GM23338 (cell line): ENCODE results near the gene ZNF526. TPM values are rescaled to one million over a fixed set of nuclear protein-coding genes. Genes with fewer than 3 reads are reported as not detected.

Experiments
- ATAC-seq: fragments of 200-7000 bp; cut with Tn5 transposase; 3 replicates; pipeline ENCODE4 v1.9.1; 2020
- DNase-seq: peaks from one replicate; pipeline ENCODE4 v3.0.0-alpha.2; 2015; ENCODE audit warnings: low spot score
- H2AFZ ChIP-seq: fragments of 200-600 bp; sonication (generic); 2 replicates; pipeline ENCODE4 v1.8.0; 2016; ENCODE audit warnings: antibody characterized with exemption, mild to moderate bottlenecking, moderate library complexity
- H3F3A ChIP-seq: fragments of 200-600 bp; sonication (generic); replicated peaks from 2 replicates; pipeline ENCODE4 v1.8.0; 2017; ENCODE audit warnings: antibody characterized with exemption, mixed run types, low read depth
- H3K27ac ChIP-seq: fragments of 200-600 bp; sonication (generic); 2 replicates; pipeline ENCODE4 v1.6.1; 2016; ENCODE audit warnings: low read depth
- H3K27me3 ChIP-seq: fragments of 200-600 bp; sonication (generic); 2 replicates; pipeline ENCODE4 v1.8.0; 2016; ENCODE audit warnings: mild to moderate bottlenecking, mixed run types, moderate library complexity; ENCODE audit not compliant: insufficient read depth
- H3K36me3 ChIP-seq: fragments of 200-600 bp; sonication (generic); 2 replicates; pipeline ENCODE4 v1.8.0; 2016; ENCODE audit warnings: mild to moderate bottlenecking; ENCODE audit not compliant: insufficient read depth
- H3K4me1 ChIP-seq: fragments of 200-600 bp; sonication (generic); 2 replicates; pipeline ENCODE4 v1.8.0; 2016; ENCODE audit warnings: mild to moderate bottlenecking, moderate library complexity; ENCODE audit not compliant: insufficient read depth
- H3K4me2 ChIP-seq: fragments of 200-600 bp; sonication (generic); 2 replicates; pipeline ENCODE4 v1.7.1; 2017; ENCODE audit warnings: mixed run types
- H3K4me3 ChIP-seq: fragments of 200-600 bp; sonication (generic); 2 replicates; pipeline ENCODE4 v1.6.1; 2016; ENCODE audit warnings: mixed run types
- H3K79me2 ChIP-seq: fragments of 200-600 bp; sonication (generic); replicated peaks from 2 replicates; pipeline ENCODE4 v1.8.0; 2017; ENCODE audit warnings: mild to moderate bottlenecking; ENCODE audit not compliant: insufficient read depth
- H3K9me2 ChIP-seq: fragments of 200-600 bp; sonication (generic); 2 replicates; pipeline ENCODE4 v1.8.0; 2017; ENCODE audit not compliant: insufficient read depth
- H4K20me1 ChIP-seq: fragments of 200-600 bp; sonication (generic); replicated peaks from 2 replicates; pipeline ENCODE4 v1.8.0; 2017; ENCODE audit warnings: mild to moderate bottlenecking; ENCODE audit not compliant: insufficient read depth
- H3K27ac Mint-ChIP-seq: 2 replicates; pipeline ENCODE4 v1.8.0; 2020; ENCODE audit warnings: inconsistent platforms, mild to moderate bottlenecking, moderate library complexity, mixed read lengths
- H3K27me3 Mint-ChIP-seq: 3 replicates; pipeline ENCODE4 v1.8.0; 2022; ENCODE audit warnings: low read depth, mild to moderate bottlenecking, moderate library complexity, mixed read lengths, inconsistent platforms; ENCODE audit not compliant: insufficient read depth, poor library complexity
- H3K36me3 Mint-ChIP-seq: 3 replicates; pipeline ENCODE4 v1.8.0; 2021; ENCODE audit warnings: low read depth, mild to moderate bottlenecking, inconsistent platforms, moderate library complexity, mixed read lengths
- H3K4me1 Mint-ChIP-seq: 3 replicates; pipeline ENCODE4 v1.8.0; 2020; ENCODE audit warnings: mild to moderate bottlenecking, inconsistent platforms, mixed read lengths
- H3K4me3 Mint-ChIP-seq: 3 replicates; pipeline ENCODE4 v1.8.0; 2021; ENCODE audit warnings: moderate library complexity, mild to moderate bottlenecking, inconsistent platforms, mixed read lengths
- H3K9me3 Mint-ChIP-seq: 3 replicates; pipeline ENCODE4 v1.8.0; 2020; ENCODE audit warnings: moderate library complexity, mild to moderate bottlenecking, inconsistent platforms, mixed read lengths
- EZH2 ChIP-seq: fragments of 200-600 bp; sonication (generic); IDR thresholded peaks from one replicate; pipeline ENCODE4 v1.8.0; 2017; ENCODE audit warnings: antibody characterized with exemption, mild to moderate bottlenecking, low read depth; ENCODE audit not compliant: unreplicated experiment
- EZH2phosphoT487 ChIP-seq: fragments of 200-600 bp; sonication (generic); IDR thresholded peaks from one replicate; pipeline ENCODE4 v1.8.1; 2018; ENCODE audit warnings: antibody characterized with exemption; ENCODE audit not compliant: unreplicated experiment
- JUNB ChIP-seq: IDR thresholded peaks from one replicate; pipeline ENCODE4 v1.6.1; 2016; ENCODE audit warnings: antibody characterized with exemption; ENCODE audit not compliant: unreplicated experiment
- NANOG ChIP-seq: IDR thresholded peaks from 2 replicates; pipeline ENCODE4 v1.6.1; 2016; ENCODE audit warnings: antibody characterized with exemption, borderline replicate concordance
- STAT1 ChIP-seq: IDR thresholded peaks from one replicate; pipeline ENCODE4 v1.6.1; 2016; ENCODE audit warnings: antibody characterized with exemption; ENCODE audit not compliant: unreplicated experiment
- ZNF114 ChIP-seq: fragments of 250-450 bp; sonication (Bioruptor Pico); IDR thresholded peaks from 2 replicates; pipeline ENCODE4 v1.5.0; 2020; ENCODE audit warnings: mild to moderate bottlenecking, moderate library complexity
- ZNF331 ChIP-seq: fragments of 250-450 bp; sonication (Bioruptor Pico); IDR thresholded peaks from 2 replicates; pipeline ENCODE4 v1.5.0; 2020; ENCODE audit warnings: low read depth, mild to moderate bottlenecking, moderate library complexity
- polyA plus RNA-seq: library from polyadenylated mRNA; unstranded; fragments of >200 nt; fragmentation: Nextera tagmentation; extraction: Ambion mirVana; gene quantifications from 2 replicates; pipeline ENCODE4 v1.2.1, GENCODE V29; 2016
- total RNA-seq: library from RNA; depleted of rRNA; stranded (reverse); fragments of >200 nt; shearing (Covaris generic); gene quantifications from 2 replicates; pipeline ENCODE4 v1.2.3, GENCODE V29; 2014
- TF ChIP-seq, protein P1 (sequence below): IDR thresholded peaks from one replicate; pipeline ENCODE4 v1.6.1; 2018; ENCODE audit warnings: antibody characterized with exemption; ENCODE audit not compliant: unreplicated experiment
- TF ChIP-seq, protein P2 (sequence below): IDR thresholded peaks from 2 replicates; pipeline ENCODE4 v1.6.1; 2016; ENCODE audit warnings: antibody characterized with exemption
- TF ChIP-seq, protein P3 (sequence below): fragments of 250-450 bp; sonication (Bioruptor Pico); IDR thresholded peaks from 2 replicates; pipeline ENCODE4 v1.5.0; 2020; ENCODE audit warnings: mild to moderate bottlenecking, moderate library complexity

Gene ZNF526
- total and polyA plus RNA-seq, 2 experiments from 2014 or later = 4.7 to 13.3 TPM

DNA sequence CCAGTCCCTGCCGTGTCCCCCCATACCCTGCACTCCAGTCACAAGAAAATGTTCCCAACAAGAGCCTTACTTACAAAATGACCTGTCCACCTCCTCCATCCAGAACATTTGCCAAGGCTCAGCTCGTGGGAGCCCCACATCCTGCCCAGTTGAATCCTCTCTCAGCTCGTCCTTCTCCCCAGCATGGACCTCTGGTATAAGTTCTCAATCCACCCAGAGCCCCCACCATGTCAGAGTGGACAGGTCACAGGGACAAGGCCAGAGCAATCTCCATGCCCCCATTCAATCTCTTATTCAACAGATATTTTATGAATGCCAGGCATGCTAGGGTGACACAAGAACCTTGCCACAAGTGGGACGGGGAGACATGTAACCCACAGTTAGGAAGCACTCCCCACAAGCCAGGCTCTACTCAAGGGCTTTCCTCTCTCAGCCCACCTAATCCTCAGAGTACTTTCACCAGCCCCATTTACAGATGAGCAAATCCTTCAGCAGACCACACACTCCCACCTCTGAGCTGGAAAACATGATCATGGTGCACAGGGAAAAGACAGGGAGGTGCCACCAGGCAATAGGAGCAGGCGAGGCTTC is 17.7 kb upstream of the ZNF526 start:
- peaks cover 59% of the 10 kb centered on the region for H3K4me1 Mint-ChIP-seq
- peak overlapping the region; percentile 13; the same call in 1 of the 2 replicates for H3K27ac Mint-ChIP-seq
- H3K27me3 Mint-ChIP-seq = peaks cover 6% of the 10 kb centered on the region

GRCh38 chr19:42203700-42204099 is 16.4 kb upstream of the ZNF526 start:
- Histone ChIP-seq H3K4me2 (no peak overlapping the region), H3K9me2 (no peaks in the 10 kb centered on the region), H3K4me3 (no peak overlapping the region), H3K79me2 (peaks cover 33% of the 10 kb centered on the region), H3K27ac (no peak overlapping the region), H2AFZ (no peak overlapping the region), H4K20me1 (peaks cover 34% of the 10 kb centered on the region), H3K27me3 (no peaks in the 10 kb centered on the region), H3F3A (peaks cover 5% of the 10 kb centered on the region; the same call in 1 of the 2 replicates), H3K4me1 (peaks cover 18% of the 10 kb centered on the region), H3K36me3 (peaks cover 15% of the 10 kb centered on the region)
- H3K9me3 Mint-ChIP-seq = no peaks in the 10 kb centered on the region; the same call in 2 of the 3 replicates
- H3K4me1 Mint-ChIP-seq = peaks cover 52% of the 10 kb centered on the region
- ATAC-seq (no peak), DNase-seq (no peak)
- H3K27me3 Mint-ChIP-seq = peaks cover 4% of the 10 kb centered on the region
- no peak overlapping the region for H3K4me3 Mint-ChIP-seq
- H3K27ac Mint-ChIP-seq = peak overlapping the region; percentile 61; the same call in 1 of the 2 replicates
- peaks cover 81% of the 10 kb centered on the region for H3K36me3 Mint-ChIP-seq
- TF ChIP-seq EZH2phosphoT487 (no peak), EZH2 (no peak), ZNF331 (CRISPR knock-in tag) (no peak), STAT1 (no peak), JUNB (no peak), ZNF114 (CRISPR knock-in tag) (no peak), NANOG (no peak)
- TF ChIP-seq, protein P1, sequence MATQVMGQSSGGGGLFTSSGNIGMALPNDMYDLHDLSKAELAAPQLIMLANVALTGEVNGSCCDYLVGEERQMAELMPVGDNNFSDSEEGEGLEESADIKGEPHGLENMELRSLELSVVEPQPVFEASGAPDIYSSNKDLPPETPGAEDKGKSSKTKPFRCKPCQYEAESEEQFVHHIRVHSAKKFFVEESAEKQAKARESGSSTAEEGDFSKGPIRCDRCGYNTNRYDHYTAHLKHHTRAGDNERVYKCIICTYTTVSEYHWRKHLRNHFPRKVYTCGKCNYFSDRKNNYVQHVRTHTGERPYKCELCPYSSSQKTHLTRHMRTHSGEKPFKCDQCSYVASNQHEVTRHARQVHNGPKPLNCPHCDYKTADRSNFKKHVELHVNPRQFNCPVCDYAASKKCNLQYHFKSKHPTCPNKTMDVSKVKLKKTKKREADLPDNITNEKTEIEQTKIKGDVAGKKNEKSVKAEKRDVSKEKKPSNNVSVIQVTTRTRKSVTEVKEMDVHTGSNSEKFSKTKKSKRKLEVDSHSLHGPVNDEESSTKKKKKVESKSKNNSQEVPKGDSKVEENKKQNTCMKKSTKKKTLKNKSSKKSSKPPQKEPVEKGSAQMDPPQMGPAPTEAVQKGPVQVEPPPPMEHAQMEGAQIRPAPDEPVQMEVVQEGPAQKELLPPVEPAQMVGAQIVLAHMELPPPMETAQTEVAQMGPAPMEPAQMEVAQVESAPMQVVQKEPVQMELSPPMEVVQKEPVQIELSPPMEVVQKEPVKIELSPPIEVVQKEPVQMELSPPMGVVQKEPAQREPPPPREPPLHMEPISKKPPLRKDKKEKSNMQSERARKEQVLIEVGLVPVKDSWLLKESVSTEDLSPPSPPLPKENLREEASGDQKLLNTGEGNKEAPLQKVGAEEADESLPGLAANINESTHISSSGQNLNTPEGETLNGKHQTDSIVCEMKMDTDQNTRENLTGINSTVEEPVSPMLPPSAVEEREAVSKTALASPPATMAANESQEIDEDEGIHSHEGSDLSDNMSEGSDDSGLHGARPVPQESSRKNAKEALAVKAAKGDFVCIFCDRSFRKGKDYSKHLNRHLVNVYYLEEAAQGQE = no peak
- TF ChIP-seq, protein P2, sequence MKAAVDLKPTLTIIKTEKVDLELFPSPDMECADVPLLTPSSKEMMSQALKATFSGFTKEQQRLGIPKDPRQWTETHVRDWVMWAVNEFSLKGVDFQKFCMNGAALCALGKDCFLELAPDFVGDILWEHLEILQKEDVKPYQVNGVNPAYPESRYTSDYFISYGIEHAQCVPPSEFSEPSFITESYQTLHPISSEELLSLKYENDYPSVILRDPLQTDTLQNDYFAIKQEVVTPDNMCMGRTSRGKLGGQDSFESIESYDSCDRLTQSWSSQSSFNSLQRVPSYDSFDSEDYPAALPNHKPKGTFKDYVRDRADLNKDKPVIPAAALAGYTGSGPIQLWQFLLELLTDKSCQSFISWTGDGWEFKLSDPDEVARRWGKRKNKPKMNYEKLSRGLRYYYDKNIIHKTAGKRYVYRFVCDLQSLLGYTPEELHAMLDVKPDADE = no peak
- TF ChIP-seq, protein P3, sequence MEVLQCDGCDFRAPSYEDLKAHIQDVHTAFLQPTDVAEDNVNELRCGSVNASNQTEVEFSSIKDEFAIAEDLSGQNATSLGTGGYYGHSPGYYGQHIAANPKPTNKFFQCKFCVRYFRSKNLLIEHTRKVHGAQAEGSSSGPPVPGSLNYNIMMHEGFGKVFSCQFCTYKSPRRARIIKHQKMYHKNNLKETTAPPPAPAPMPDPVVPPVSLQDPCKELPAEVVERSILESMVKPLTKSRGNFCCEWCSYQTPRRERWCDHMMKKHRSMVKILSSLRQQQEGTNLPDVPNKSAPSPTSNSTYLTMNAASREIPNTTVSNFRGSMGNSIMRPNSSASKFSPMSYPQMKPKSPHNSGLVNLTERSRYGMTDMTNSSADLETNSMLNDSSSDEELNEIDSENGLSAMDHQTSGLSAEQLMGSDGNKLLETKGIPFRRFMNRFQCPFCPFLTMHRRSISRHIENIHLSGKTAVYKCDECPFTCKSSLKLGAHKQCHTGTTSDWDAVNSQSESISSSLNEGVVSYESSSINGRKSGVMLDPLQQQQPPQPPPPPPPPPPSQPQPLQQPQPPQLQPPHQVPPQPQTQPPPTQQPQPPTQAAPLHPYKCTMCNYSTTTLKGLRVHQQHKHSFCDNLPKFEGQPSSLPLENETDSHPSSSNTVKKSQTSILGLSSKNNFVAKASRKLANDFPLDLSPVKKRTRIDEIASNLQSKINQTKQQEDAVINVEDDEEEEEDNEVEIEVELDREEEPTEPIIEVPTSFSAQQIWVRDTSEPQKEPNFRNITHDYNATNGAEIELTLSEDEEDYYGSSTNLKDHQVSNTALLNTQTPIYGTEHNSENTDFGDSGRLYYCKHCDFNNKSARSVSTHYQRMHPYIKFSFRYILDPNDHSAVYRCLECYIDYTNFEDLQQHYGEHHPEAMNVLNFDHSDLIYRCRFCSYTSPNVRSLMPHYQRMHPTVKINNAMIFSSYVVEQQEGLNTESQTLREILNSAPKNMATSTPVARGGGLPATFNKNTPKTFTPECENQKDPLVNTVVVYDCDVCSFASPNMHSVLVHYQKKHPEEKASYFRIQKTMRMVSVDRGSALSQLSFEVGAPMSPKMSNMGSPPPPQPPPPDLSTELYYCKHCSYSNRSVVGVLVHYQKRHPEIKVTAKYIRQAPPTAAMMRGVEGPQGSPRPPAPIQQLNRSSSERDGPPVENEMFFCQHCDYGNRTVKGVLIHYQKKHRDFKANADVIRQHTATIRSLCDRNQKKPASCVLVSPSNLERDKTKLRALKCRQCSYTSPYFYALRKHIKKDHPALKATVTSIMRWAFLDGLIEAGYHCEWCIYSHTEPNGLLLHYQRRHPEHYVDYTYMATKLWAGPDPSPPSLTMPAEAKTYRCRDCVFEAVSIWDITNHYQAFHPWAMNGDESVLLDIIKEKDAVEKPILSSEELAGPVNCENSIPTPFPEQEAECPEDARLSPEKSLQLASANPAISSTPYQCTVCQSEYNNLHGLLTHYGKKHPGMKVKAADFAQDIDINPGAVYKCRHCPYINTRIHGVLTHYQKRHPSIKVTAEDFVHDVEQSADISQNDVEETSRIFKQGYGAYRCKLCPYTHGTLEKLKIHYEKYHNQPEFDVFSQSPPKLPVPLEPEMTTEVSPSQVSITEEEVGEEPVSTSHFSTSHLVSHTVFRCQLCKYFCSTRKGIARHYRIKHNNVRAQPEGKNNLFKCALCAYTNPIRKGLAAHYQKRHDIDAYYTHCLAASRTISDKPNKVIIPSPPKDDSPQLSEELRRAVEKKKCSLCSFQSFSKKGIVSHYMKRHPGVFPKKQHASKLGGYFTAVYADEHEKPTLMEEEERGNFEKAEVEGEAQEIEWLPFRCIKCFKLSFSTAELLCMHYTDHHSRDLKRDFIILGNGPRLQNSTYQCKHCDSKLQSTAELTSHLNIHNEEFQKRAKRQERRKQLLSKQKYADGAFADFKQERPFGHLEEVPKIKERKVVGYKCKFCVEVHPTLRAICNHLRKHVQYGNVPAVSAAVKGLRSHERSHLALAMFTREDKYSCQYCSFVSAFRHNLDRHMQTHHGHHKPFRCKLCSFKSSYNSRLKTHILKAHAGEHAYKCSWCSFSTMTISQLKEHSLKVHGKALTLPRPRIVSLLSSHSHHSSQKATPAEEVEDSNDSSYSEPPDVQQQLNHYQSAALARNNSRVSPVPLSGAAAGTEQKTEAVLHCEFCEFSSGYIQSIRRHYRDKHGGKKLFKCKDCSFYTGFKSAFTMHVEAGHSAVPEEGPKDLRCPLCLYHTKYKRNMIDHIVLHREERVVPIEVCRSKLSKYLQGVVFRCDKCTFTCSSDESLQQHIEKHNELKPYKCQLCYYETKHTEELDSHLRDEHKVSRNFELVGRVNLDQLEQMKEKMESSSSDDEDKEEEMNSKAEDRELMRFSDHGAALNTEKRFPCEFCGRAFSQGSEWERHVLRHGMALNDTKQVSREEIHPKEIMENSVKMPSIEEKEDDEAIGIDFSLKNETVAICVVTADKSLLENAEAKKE (CRISPR knock-in tag) = no peak

More for the DNA sequence above, 17.7 kb upstream of the ZNF526 start:
- DNase-seq (no peak), ATAC-seq (no peak)
- H2AFZ ChIP-seq = no peak overlapping the region
- Mint-ChIP-seq H3K9me3 (peaks cover 2% of the 10 kb centered on the region), H3K4me3 (no peak overlapping the region; the same call in 2 of the 3 replicates), H3K36me3 (peaks cover 79% of the 10 kb centered on the region)
- H4K20me1 ChIP-seq = peaks cover 31% of the 10 kb centered on the region
- H3K27me3 ChIP-seq = no peaks in the 10 kb centered on the region
- peaks cover 33% of the 10 kb centered on the region for H3K79me2 ChIP-seq
- H3K9me2 ChIP-seq = no peaks in the 10 kb centered on the region
- no peak overlapping the region for H3K4me2 ChIP-seq
- TF ChIP-seq EZH2 (no peak), JUNB (no peak), STAT1 (no peak), EZH2phosphoT487 (no peak)
- no peak overlapping the region for H3K27ac ChIP-seq
- H3F3A ChIP-seq = peaks cover 2% of the 10 kb centered on the region
- peaks cover 18% of the 10 kb centered on the region for H3K4me1 ChIP-seq
- no peak overlapping the region for H3K4me3 ChIP-seq
- H3K36me3 ChIP-seq = peaks cover 15% of the 10 kb centered on the region
